ENCODE measurements around the gene TIMP4.
A peak's percentile ranks its signal among the peaks of the same experiment; 100 is the strongest.

The TIMP4 gene

GRCh38 chr3:12158387-12159226 is at the start of gene TIMP4:
Gene TIMP4, minus strand, starts transcription at chr3:12158912. Its CDS starts 72 bp downstream, at chr3:12158840.
- H3K27ac ChIP-seq = peak within 1 kb of the TSS in 6 of 21 experiments; percentile 23 to 60 (median 48)

GRCh38 chr3:12205171-12205570 is 46.5 kb upstream of the TIMP4 start:
- no peak overlapping the region for H3K4me3 ChIP-seq
- H3K27ac ChIP-seq = no peak overlapping the region

More at GRCh38 chr3:12158387-12159226, at the start of gene TIMP4:
- peak within 1 kb of the TSS; percentile 7 to 40 (median 17) for H3K4me3 ChIP-seq

GRCh38 chr3:12201813-12202212 is 43.1 kb upstream of the TIMP4 start:
- no peak overlapping the region for H3K4me3 ChIP-seq
- H3K27ac ChIP-seq = no peak overlapping the region

GRCh38 chr3:12198301-12198700 is 39.6 kb upstream of the TIMP4 start:
- Histone ChIP-seq H3K27ac (no peak overlapping the region), H3K4me3 (no peak overlapping the region)

- Histone ChIP-seq H3K4me3 (no peak overlapping the region), H3K27ac (no peak overlapping the region)
Measured at GRCh38 chr3:12197475-12197874, 38.8 kb upstream of the TIMP4 start.

- no peak overlapping the region for H3K4me3 ChIP-seq
- H3K27ac ChIP-seq = no peak overlapping the region
Measured at GRCh38 chr3:12196684-12197083, 38.0 kb upstream of the TIMP4 start.

- H3K4me3 ChIP-seq = no peak overlapping the region
- peak overlapping the region in 2 of 21 experiments; percentile 26 to 42 for H3K27ac ChIP-seq
Measured at GRCh38 chr3:12195231-12195630, 36.5 kb upstream of the TIMP4 start.

- no peak overlapping the region for H3K4me3 ChIP-seq
- H3K27ac ChIP-seq = peak overlapping the region in 5 of 21 experiments; percentile 2 to 42 (median 26)
Measured at GRCh38 chr3:12194669-12195161, 36.0 kb upstream of the TIMP4 start.

GRCh38 chr3:12194209-12194608 is 35.5 kb upstream of the TIMP4 start:
- Histone ChIP-seq H3K27ac (peak overlapping the region in 9 of 21 experiments; percentile 2 to 69 (median 35)), H3K4me3 (no peak overlapping the region)

- H3K4me3 ChIP-seq = no peak overlapping the region
- peak overlapping the region in 9 of 21 experiments; percentile 14 to 69 (median 35) for H3K27ac ChIP-seq
Measured at GRCh38 chr3:12193485-12194165, 34.9 kb upstream of the TIMP4 start.

- Histone ChIP-seq H3K4me3 (no peak overlapping the region), H3K27ac (peak overlapping the region in 4 of 21 experiments; percentile 8 to 48 (median 24))
Measured at GRCh38 chr3:12192655-12193484, 34.2 kb upstream of the TIMP4 start.

GRCh38 chr3:12192173-12192572 is 33.5 kb upstream of the TIMP4 start:
- Histone ChIP-seq H3K27ac (no peak overlapping the region), H3K4me3 (no peak overlapping the region)

- H3K27ac ChIP-seq = no peak overlapping the region
- H3K4me3 ChIP-seq = no peak overlapping the region
Measured at GRCh38 chr3:12191559-12191958, 32.8 kb upstream of the TIMP4 start.

- Histone ChIP-seq H3K4me3 (no peak overlapping the region), H3K27ac (no peak overlapping the region)
Measured at GRCh38 chr3:12190832-12191231, 32.1 kb upstream of the TIMP4 start.

- Histone ChIP-seq H3K27ac (no peak overlapping the region), H3K4me3 (no peak overlapping the region)
Measured at GRCh38 chr3:12190221-12190807, 31.6 kb upstream of the TIMP4 start.

- no peak overlapping the region for H3K4me3 ChIP-seq
- peak overlapping the region in 14 of 21 experiments; percentile 10 to 87 (median 58) for H3K27ac ChIP-seq
Measured at GRCh38 chr3:12188681-12189287, 30.1 kb upstream of the TIMP4 start.

- no peak overlapping the region for H3K4me3 ChIP-seq
- peak overlapping the region in 17 of 21 experiments; percentile 9 to 87 (median 59) for H3K27ac ChIP-seq
Measured at GRCh38 chr3:12188328-12188648, 29.6 kb upstream of the TIMP4 start.

GRCh38 chr3:12187448-12188327 is 29.0 kb upstream of the TIMP4 start:
- Histone ChIP-seq H3K4me3 (no peak overlapping the region), H3K27ac (peak overlapping the region in 19 of 21 experiments; percentile 9 to 87 (median 58))
